Ecto neural progenitor cell (in vitro differentiated cells): ENCODE measurements around the gene DNAJC1.

Experiments used
- DNase-seq: peaks from one replicate; pipeline ENCODE4 v3.0.0-alpha.2; 2018; ENCODE audit warnings: low spot score

The DNAJC1 gene

DNA sequence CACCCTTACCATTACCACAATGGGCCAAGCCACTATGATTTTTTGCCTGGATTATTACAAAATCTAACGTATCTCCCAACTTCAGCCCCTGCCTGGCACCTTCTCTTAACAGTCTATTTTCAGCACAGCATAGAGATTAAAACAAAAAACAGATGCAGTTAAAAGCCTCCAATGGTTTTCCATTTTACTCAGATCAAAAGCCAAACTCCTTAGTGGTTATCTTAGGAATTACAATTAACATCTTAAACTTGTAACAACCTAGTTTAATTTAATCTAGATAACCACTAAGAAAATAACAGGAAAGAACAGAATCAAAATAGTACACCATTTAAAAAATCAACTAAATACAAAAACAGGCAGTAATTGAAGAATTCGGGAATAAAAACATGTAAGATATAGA lies 43.5 kb downstream of the DNAJC1 start:
- DNase-seq, result no peak

DNA sequence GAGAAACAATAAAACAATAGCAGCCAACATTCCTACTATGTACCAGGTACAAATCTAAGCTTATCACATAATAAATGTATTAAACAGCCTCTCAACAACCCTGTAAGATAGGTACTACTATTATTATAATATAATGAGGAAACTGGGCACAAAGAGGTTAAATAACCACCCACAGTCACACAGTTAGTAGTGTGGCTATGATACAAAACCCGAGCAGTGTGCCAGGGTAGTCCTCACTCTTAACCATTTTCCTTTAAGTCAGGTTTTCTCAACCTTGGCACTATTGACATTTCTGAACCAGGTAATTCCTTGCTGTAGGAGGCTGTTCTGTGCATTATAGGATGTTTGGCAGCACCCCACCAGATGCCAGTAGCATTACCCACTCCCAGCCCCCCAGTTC lies 48.8 kb downstream of the DNAJC1 start:
- no peak for DNase-seq

DNA sequence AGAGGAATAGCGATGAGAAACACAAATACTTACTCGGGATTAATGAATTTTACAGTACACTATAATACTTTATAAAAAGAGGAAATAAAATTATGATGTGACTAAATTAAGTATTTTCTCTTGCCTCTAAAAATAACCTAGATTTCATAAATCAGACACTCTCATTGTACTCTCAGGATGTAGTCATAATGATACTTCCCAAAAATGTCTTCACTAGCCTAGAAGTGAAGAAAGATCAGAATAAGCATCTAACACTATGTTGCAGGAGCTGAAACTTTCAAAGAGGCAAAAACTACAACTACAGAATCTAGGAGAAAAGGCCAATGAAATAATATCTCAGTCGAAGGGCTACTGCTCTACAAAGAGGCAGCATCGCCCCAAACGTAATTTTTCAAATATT lies 49.4 kb downstream of the DNAJC1 start:
- no peak for DNase-seq

DNA sequence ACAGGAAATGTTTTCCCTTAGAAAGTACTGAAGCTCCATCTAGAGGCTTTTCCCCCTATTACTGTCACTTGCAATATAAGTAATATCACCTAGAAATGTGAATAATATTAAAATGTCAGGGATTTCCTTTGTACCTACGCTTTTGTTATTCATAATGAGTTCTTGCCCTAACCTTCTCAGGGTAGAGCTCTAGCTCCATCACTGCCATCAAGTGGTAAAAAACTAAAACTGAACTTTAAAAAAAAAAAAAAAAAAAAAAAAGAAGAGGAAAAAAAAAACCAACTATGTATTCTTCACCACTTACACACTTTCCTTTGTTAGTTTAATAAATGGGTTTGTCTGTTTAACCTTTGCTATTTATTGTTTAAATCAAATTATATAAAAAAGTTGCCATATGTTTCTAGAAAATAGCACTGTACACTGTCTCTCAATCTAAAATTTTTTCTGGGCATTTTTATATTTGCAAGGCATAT lies 49.9 kb downstream of the DNAJC1 start:
- DNase-seq, result no peak

DNA sequence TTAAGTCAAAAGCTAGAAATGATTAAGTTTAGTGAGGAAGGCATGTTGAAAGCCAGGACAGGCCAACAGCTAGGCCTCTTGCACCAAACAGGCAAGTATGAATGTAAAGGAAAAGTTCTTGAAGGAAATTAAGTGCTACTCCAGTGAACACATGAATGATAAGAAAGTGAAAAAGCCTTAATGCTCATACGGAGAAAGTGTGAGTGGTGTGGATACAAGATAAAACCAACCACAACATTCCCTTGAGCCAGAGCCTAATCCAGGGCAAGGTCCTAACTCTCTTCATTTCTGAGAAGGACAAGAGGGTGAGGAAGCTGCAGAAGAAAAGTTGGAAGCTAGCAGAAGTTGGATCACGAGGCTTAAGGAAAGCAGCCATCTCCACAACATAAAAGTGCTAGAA lies 53.0 kb downstream of the DNAJC1 start:
- no peak for DNase-seq

DNA sequence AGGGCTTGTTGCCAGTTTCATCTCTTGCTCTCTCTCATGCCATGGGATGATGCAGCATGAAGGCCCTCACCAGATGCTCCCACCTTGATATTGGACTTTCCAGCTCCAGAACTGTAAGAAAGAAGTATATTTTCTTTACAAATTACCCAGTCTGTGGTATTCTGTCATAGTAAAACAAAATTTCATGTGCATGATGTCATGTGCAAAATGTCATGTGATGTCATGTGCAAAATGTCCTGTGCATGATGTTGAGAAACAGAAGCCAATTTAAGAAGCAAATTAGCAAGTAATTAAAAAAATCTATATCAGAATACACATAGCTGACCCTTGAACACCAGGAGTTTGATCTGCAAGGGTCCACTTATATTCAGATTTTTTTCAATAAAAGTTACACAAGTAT lies 56.6 kb downstream of the DNAJC1 start:
- no peak for DNase-seq

DNA sequence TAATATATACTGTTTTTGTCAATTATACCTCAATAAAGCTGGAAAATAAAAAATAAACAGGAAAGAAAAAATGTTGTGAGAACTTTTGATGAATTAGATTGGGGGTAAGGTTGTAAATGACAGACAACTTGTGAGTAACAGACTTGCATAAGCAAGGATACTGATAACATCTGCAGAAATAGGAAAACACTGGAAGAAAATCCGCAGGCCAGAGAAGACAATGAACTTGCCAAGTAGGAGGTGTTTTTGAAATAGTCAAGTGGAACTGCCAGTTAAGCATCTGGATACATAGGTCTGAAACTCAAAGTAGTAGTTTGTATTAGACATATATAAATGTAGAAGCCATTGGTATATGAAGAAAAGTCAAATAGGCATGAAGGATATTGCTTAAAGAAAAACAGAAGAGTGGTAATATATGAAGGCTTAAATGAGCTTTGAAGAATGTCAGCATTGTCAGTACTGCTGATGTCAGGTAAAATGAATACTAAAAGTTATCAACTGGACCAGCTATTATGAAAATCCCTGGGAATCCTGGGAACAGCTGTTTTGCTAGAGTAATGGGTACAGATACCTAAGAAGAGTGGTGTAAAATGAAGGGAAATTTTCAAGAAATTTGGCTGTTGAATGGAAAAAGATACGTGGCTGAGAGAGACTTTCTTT lies 58.7 kb downstream of the DNAJC1 start:
- DNase-seq, result no peak

DNA sequence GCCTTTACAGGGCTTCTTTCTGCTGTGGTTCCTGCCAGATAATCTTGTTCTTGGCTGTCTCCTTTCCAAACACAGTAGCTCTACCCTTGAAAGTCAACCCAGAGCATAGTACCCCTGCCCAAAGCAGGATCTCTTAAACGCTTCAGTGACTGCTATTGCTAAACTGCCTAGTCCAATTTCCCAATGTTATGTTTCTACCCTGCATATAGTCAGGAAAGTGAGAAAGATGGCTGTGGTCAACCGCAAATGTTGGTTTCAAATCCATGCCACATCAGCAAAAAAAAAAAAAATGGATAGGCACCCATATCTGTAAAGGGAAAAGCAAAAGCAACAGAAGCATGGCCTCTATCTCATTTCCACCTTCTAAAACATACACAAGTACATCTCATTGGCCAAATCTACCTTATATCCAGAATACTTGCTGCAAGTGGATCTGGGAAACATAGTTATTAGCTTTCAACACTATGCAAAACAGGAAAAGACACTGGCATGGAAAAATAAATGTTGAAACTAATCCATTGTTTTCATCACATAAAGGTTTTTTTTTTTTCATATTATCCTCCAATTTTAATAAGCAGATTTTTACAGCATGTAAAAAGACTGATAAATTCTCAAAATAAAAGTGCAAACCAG lies 59.8 kb downstream of the DNAJC1 start:
- DNase-seq, result no peak

DNA sequence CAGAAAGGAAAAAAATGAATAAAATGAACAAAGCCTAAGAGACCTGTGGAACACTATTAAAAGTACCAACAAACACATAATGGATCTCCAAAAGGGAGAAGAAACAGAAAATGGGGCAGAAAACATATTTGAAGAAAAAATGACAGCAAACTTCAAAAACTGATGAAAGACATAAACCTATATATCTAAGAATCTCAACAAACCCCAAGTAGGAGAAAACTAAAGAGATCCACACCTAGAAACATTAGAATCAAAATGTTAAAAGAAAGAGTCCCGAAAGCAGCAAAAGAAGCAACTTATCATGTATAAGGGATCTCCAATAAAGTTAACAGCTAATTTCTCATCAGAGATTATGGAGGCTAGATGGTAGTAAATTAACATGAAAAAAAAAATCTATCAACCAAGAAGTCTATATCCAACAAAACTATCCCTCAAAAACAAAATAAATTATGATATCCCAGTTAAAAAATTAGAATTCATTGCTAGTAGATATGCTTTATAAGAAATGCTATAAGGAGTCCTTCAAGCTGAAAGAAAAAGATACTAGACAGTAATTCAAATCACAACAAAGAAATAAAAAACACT lies 68.0 kb downstream of the DNAJC1 start:
- no peak for DNase-seq

DNA sequence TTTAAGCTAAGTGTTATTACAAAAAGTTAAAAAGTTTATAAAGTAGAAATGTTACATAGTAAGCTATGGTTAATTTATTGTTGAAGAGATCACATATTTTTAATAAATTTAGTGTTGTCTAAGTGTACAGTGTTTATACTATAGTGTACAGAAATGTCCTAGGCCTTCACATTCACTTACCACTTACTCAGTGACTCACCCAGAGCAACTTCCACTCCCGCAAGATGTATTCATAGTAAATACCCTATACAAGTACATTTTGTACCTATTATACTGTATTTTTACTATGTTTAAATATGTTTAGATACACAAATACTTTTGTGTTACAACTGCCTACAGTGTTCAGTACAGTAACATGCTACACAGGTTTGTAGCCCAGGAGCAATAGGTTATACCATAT lies 69.2 kb downstream of the DNAJC1 start:
- no peak for DNase-seq

DNA sequence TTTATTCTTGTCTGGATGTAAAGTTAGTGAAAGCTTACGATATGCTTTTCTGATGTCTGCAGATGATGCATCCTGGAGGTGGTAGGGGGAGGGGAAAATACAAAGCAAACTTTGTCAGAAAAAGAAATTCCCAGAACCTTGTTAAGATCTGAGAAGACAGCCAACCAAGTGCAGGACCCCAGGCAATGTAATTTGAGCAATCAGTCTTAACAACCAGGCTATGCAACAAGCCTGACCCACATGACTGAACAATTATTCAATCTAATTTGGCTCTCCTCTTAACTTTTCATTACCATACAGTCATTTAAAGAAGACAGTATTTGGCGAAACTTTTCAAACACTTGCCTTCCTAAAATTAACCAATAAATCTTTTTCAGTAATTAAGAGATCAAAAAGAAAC lies 74.5 kb downstream of the DNAJC1 start:
- DNase-seq, result no peak

DNA sequence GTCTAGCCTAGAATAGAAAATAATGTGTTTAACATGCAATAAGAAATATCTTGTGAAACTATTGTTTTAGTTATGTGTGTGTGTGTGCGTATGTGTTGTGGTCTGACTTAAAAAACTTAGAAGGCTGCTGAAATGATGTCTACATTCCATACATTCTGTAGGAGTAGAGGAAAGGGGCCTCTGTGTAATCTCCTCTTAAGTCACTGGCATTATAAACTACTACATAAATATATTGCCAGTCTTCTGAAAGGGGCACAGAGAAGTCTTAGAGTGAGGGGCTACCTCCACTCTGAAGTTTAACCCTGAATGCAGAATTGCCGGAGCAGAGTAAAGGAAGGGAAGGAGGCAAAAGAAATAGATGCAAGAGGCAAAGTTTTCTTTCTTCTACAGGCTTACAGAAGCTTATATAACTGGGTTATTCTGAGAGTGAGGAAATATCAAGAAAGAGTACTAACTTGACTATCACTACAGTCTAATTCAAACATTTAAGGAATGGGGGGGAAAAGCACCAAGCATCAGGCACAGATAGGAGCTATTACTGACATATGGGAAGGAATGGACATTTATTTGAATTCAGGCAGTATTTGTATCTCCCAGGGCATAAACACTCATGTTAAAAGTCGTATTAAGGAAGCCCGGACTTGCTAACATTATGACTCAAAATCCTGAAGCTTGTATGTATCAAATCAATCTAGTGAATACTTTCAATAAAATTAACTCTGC lies 75.7 kb downstream of the DNAJC1 start:
- DNase-seq, result no peak

DNA sequence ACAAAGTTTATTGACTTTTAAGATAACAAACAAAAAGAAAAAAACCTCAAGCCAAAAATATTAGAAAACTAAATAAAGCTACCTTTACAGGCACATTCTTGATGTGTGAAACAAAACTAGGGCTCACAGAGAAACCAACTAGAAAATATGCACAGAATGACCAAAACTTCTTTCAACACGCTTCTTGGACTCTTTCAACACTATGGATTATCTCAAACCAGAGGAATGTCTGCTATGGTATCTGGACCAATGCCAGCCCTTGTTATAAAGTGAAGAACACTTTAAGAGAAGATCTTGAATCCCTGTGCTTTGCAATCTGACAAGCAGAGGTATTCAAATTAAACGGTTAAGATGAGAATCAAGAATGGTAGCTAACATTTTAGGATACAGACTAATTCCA lies 76.6 kb downstream of the DNAJC1 start:
- no peak for DNase-seq

DNA sequence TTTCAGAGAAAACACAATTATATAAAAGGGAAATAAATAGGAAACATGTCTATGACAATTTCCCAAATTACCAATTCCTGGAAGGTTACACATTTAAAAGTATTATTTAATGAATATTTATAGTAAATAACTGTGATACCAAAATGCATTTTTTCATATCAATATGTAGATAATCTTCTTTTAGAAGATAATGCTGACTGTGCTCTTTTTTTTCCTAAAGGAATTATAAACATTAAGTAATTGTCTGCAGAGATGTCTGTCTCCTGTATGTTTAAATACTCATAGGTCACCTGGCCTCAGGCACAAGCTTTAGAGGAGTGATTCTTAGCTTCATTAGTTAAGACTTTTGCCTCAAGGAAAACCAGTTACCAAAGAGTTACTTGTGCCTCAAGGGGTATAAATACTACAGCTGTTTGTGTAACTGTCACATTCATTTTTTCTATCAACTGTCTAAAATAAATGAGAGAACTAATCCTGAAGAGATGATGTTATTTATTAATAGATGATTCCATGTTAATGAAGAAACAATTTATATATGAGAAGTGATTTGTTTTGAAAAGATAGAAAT lies 77.1 kb downstream of the DNAJC1 start:
- no peak for DNase-seq

DNA sequence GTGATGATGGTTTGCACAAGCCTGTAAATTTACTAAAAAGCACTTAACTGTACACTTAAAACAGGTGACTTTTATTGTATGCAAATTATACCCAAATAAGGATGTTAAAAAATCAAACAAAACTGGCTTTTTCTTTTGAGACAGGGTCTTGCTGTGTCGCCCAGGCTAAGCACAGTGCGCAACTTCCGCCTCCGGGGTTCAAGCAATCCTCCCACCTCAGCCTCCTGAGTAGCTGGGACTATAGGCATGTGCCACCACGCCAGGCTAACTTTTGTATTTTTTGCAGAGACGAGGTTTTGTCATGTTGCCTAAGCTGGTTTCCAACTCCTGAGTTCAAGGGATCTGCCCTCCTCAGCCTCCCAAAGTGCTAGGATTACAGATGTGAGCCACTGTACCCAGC lies 77.7 kb downstream of the DNAJC1 start:
- no peak for DNase-seq

DNA sequence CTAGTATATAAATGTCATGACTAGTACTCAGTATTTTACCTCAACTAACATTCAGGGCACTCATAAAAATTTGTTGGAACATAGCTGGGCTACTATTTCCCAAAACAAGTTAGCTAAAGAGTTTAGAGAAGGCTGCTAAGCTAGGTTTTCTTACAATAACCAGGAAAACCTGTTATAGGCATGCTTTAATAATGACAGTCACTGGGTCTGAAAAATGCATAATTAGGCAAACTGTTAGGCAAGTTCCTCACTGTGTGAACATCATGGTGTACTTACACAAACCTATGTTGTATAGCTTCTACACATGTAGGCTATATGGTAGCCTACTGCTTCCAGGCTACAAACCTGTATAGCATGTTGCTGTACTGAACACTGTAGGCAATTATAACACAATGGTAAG lies 79.0 kb downstream of the DNAJC1 start:
- DNase-seq, result no peak

DNA sequence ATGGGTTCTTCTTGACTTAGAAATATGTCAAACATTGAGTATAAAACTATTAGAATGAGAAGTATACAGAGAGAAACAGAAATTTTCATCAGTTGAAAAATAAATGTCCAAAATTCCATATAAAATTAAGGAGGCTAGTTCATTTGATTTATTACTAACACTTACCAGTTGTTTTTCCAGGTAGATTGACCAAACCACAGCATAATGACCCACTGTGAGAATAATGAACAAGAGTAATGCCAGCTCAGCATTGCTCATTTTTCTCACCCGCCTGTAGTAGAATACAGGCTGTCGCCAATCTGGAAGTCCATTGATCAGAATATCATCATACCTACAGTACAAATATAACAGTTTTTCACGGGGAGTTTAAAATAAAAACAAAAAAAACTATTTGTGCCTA lies 82.9 kb downstream of the DNAJC1 start:
- DNase-seq, result no peak

DNA sequence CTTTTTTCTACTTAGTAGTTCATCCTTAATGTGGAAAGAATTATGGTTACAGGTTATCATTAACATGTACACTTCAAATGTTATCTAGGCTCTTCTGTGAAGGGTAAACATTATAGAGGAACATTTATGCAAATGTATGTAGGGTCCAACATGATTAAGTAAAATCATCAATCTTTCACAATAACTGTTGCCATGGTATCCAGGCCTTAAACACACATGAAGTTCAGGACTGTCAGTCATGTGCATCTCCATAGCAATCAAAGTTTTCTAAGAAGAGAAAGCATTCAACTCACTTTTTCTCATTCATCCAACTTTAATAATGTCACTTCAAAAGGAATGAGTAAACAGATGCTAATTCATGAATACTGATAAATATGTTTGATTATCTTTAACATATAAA lies 83.6 kb downstream of the DNAJC1 start:
- no peak for DNase-seq

DNA sequence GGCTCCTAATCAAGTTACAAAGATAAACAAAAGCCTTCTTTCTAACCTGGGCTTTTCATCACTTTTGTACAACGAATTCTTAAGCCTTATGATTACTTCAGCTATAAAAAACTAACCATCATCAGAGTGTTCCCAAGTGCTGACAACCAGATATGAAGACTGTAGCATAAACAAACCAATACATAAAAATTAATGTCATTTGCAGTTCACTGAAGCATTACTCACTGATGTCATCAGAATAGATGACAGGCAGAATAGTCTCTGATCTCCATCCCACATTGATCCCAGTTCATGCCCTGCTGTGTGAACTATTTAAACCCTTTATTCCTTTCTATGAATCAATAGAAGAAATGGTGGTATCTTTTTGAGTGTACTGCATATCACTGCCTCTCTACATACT lies 84.4 kb downstream of the DNAJC1 start:
- no peak for DNase-seq

DNA sequence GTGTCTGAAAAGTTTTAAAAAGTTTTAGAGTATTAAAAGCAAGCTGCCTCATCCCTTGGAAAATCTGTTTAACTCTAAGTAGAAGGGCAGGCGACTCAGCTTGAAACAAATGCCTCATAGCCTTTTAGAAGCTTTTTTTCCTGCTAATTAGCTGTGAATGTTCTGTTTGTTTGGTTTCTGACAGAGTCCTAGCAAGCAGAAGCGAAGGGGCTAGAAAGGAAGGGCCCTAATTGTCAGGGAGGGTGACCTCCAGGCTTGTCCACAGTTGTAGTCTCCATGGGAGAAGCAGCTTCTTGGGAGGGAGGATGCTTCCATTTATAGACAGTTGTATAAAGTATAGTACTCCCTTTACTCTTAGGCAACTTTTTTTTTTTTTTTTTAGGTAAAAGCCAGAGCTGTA lies 90.9 kb downstream of the DNAJC1 start:
- DNase-seq, result no peak

DNA sequence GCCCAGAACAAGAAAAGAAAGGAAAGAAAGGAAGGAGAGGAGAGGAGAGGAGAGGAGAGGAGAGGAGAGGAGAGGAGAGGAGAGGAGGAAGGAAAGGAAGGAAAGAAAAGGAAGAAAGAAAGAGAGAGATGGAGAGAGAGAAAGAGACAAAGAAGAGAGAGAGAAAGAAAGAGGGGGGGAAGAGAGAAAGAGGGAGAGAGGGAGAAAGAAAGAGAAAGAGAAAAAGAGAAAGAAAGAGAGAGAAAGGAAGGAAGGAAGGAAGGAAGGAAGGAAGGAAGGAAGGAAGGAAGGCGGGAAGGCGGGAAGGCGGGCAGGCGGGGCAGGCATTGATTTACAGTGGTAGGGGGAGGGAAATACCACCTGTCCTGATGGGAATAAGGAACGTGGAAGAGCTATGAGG lies 92.7 kb downstream of the DNAJC1 start:
- no peak for DNase-seq

DNA sequence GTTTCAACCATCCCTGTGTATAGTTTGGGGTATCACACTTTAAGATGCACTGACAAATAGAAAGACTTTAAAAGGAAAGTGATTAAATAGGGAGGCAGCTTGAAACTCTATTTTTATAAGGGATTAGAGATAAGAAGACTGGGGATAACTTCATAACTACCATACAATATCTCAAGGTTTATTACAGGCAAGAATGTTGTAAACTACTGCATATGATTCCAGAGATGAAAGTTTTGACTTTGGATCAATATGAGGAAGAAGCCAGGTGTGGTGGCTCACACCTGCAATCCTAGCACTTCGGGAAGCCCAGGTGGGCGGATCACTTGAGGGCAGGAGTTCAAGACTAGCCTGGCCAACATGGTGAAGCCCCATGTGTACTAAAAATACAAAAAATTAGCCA lies 96.1 kb downstream of the DNAJC1 start:
- DNase-seq, result no peak

DNA sequence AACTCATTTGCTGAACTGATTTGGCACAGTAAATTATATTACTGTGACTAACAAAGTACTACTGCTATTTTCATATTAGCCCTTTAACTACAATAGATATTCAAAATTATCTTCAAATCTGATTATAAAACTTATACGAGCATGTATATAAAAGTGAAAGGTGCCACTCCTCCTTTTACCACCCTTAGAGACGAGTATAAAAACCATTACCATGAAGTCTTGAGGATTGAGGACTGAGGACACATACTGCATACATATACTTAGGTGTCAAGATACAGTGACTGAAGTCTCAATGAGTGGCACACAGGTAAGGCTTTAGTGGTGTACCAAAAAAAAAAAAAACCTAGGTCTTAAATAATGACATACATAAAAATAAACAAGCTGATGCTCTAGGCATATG lies 98.6 kb downstream of the DNAJC1 start:
- no peak for DNase-seq
